ENCODE data around the gene SULT2B1.
"Not testable (repeated sequence)": the region's sequence is repeated elsewhere in the genome, so short reads cannot be mapped to it uniquely, and the experiment has no call there.

GRCh38 chr19:48519426-48519825 is 32.5 kb upstream of the SULT2B1 start:
- not testable (repeated sequence) for TF ChIP-seq POLR2A, EP300 (IDR thresholded peaks at IDR 0.05)
- TF ChIP-seq, protein P1, sequence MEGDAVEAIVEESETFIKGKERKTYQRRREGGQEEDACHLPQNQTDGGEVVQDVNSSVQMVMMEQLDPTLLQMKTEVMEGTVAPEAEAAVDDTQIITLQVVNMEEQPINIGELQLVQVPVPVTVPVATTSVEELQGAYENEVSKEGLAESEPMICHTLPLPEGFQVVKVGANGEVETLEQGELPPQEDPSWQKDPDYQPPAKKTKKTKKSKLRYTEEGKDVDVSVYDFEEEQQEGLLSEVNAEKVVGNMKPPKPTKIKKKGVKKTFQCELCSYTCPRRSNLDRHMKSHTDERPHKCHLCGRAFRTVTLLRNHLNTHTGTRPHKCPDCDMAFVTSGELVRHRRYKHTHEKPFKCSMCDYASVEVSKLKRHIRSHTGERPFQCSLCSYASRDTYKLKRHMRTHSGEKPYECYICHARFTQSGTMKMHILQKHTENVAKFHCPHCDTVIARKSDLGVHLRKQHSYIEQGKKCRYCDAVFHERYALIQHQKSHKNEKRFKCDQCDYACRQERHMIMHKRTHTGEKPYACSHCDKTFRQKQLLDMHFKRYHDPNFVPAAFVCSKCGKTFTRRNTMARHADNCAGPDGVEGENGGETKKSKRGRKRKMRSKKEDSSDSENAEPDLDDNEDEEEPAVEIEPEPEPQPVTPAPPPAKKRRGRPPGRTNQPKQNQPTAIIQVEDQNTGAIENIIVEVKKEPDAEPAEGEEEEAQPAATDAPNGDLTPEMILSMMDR (IDR thresholded peaks at IDR 0.05) = not testable (repeated sequence)
